Ishikawa (cell line): ENCODE data around the gene ZSWIM4.

Source experiments
- CEBPB ChIP-seq: IDR thresholded peaks from 2 replicates; pipeline ENCODE4 v1.6.1; 2012
- CREB1 ChIP-seq: IDR thresholded peaks from 2 replicates; pipeline ENCODE4 v1.6.1; 2012; ENCODE audit warnings: low read depth
- EGR1 ChIP-seq: IDR thresholded peaks from 2 replicates; pipeline ENCODE4 v1.6.1; 2012
- EP300 ChIP-seq: IDR thresholded peaks from 2 replicates; pipeline ENCODE4 v1.6.1; 2012; ENCODE audit warnings: borderline replicate concordance
- FOXM1 ChIP-seq: IDR thresholded peaks from 2 replicates; pipeline ENCODE4 v1.6.1; 2012; ENCODE audit warnings: low read depth, borderline replicate concordance
- NFIC ChIP-seq: IDR thresholded peaks from 2 replicates; pipeline ENCODE4 v1.6.1; 2012
- RAD21 ChIP-seq: IDR thresholded peaks from 2 replicates; pipeline ENCODE4 v1.6.1; 2012; ENCODE audit warnings: low read depth
- TAF1 ChIP-seq: IDR thresholded peaks from 2 replicates; pipeline ENCODE4 v1.6.1; 2012; ENCODE audit warnings: low read depth, mild to moderate bottlenecking
- TCF12 ChIP-seq: IDR thresholded peaks from 2 replicates; pipeline ENCODE4 v1.6.1; 2012; ENCODE audit warnings: low read depth
- TEAD4 ChIP-seq: IDR thresholded peaks from 2 replicates; pipeline ENCODE4 v1.6.1; 2012
- YY1 ChIP-seq: IDR thresholded peaks from 2 replicates; pipeline ENCODE4 v1.6.1; 2012; ENCODE audit warnings: low read depth
- ZBTB7A ChIP-seq: IDR thresholded peaks from 2 replicates; pipeline ENCODE4 v1.6.1; 2012; ENCODE audit warnings: low read depth
- TF ChIP-seq, protein P1 (sequence below): IDR thresholded peaks from 2 replicates; pipeline ENCODE4 v1.6.1; 2012
- TF ChIP-seq, protein P2 (sequence below): IDR thresholded peaks from 2 replicates; pipeline ENCODE4 v1.6.1; 2012; ENCODE audit warnings: low read depth, mild to moderate bottlenecking
- TF ChIP-seq, protein P3 (sequence below): IDR thresholded peaks from 2 replicates; pipeline ENCODE4 v1.6.1; 2012

The ZSWIM4 gene

DNA sequence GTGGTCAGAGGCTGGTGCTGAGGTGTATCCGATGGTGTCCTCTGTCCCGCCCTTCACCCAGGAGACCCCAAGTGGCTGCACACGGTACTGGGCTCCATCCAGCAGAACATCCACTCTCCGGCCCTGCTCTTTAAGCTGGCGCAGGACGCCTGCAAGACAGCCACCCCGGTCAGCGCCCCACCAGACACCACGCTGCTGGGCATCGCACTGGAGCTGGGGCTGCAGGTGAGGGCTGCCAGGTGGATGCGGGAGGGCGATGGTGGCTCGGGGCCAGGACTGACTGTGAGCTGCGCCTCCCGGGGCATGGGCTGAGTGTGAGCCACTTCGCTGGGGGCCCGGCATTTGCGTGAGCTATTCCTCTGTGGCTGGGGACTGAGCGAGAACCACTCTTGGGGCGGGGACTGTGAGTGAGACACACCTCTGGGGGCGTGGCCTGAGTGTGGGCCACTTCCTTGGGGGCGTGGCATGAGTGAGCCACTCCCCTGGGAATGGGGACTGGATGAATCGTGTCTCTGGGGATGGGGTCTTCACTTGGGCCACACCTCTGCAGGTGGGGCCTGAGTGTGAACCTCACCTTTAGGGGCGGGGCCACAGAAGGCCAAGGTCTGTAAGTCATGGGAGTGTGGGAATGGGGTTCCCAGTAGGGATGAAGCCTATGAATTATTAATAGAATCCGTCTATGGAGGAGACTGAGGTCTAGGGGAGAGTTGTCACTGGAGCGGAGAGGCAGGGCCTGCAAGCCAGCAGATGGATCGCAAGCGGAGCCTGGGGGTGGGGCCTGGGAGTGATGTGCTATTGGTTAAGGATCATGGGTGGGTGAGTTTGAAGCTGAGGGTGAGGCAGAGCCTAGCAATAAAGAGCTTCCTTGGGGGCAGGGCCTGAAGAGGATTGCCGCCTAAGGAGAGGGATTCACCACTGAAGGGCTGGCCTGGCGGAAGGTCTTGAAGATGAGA lies 30.5 kb downstream of the ZSWIM4 start:
- TF ChIP-seq TAF1 (no peak), RAD21 (no peak), EP300 (no peak), CREB1 (no peak), YY1 (no peak), ZBTB7A (no peak), TCF12 (no peak), NFIC (no peak), EGR1 (no peak), TEAD4 (no peak), CEBPB (no peak), FOXM1 (no peak)
- TF ChIP-seq, protein P1, sequence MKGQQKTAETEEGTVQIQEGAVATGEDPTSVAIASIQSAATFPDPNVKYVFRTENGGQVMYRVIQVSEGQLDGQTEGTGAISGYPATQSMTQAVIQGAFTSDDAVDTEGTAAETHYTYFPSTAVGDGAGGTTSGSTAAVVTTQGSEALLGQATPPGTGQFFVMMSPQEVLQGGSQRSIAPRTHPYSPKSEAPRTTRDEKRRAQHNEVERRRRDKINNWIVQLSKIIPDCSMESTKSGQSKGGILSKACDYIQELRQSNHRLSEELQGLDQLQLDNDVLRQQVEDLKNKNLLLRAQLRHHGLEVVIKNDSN: no peak
- TF ChIP-seq, protein P2, sequence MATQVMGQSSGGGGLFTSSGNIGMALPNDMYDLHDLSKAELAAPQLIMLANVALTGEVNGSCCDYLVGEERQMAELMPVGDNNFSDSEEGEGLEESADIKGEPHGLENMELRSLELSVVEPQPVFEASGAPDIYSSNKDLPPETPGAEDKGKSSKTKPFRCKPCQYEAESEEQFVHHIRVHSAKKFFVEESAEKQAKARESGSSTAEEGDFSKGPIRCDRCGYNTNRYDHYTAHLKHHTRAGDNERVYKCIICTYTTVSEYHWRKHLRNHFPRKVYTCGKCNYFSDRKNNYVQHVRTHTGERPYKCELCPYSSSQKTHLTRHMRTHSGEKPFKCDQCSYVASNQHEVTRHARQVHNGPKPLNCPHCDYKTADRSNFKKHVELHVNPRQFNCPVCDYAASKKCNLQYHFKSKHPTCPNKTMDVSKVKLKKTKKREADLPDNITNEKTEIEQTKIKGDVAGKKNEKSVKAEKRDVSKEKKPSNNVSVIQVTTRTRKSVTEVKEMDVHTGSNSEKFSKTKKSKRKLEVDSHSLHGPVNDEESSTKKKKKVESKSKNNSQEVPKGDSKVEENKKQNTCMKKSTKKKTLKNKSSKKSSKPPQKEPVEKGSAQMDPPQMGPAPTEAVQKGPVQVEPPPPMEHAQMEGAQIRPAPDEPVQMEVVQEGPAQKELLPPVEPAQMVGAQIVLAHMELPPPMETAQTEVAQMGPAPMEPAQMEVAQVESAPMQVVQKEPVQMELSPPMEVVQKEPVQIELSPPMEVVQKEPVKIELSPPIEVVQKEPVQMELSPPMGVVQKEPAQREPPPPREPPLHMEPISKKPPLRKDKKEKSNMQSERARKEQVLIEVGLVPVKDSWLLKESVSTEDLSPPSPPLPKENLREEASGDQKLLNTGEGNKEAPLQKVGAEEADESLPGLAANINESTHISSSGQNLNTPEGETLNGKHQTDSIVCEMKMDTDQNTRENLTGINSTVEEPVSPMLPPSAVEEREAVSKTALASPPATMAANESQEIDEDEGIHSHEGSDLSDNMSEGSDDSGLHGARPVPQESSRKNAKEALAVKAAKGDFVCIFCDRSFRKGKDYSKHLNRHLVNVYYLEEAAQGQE: no peak
- TF ChIP-seq, protein P3, sequence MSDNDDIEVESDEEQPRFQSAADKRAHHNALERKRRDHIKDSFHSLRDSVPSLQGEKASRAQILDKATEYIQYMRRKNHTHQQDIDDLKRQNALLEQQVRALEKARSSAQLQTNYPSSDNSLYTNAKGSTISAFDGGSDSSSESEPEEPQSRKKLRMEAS: no peak

DNA sequence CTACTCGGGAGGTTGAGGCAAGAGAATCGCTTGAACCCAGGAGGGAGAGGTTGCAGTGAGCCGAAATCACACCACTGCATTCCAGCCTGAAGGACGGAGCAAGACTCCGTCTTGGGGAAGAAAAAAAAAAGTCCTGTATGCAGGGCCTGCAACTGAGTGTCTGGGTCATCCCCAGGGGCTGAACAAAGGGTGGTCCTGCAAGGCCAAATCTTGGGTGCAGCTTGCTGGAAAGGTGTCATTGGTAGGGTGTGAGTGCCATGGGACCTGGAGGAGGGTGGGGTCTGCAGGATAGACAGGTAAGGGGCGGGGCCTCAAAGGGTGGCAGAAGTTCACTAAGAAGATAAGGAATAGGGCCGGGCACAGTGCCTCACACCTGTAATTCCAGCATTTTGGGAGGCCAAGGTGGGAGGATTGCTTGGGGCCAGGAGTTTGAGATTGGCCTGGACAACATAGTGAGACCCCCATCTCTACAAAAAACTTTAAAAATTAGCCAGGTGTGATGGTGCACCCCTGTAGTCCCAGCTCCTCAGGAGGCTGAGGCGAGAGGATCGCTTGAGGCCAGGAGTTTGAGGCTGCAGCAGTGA lies 31.5 kb downstream of the ZSWIM4 start:
- no peak for TF ChIP-seq NFIC
- TF ChIP-seq RAD21: no peak
- no peak for TF ChIP-seq YY1
- TF ChIP-seq EGR1: no peak
- no peak for TF ChIP-seq FOXM1
- TF ChIP-seq, protein P3: no peak
- TF ChIP-seq CEBPB: no peak
- TF ChIP-seq, protein P1: no peak
- TF ChIP-seq TEAD4: no peak
- TF ChIP-seq EP300: no peak
- no peak for TF ChIP-seq CREB1
- TF ChIP-seq ZBTB7A: no peak
- TF ChIP-seq TCF12: no peak
- TF ChIP-seq TAF1: no peak
- TF ChIP-seq, protein P2: no peak

DNA sequence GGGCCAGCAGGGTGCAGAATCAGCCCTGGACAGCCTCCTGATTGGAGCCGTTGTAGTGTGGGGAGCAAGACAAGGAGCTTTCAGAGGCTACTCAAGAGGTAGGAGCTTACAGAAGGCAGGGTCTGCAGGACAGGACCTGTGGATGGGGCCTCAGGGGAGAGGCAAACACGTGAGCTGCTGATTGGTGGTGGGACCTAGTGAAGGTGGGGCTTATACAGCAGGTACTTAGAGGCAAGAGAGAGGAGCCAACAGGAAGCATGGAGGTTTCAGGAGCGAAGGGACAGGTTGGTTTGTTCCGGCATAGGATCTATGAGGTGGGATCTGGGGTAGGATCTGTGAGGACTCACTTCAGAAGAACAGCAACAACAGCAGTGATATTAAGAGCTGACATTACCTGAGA lies 32.4 kb downstream of the ZSWIM4 start:
- no peak for TF ChIP-seq TCF12
- no peak for TF ChIP-seq ZBTB7A
- TF ChIP-seq CEBPB: no peak
- no peak for TF ChIP-seq FOXM1
- TF ChIP-seq TAF1: no peak
- TF ChIP-seq RAD21: no peak

DNA sequence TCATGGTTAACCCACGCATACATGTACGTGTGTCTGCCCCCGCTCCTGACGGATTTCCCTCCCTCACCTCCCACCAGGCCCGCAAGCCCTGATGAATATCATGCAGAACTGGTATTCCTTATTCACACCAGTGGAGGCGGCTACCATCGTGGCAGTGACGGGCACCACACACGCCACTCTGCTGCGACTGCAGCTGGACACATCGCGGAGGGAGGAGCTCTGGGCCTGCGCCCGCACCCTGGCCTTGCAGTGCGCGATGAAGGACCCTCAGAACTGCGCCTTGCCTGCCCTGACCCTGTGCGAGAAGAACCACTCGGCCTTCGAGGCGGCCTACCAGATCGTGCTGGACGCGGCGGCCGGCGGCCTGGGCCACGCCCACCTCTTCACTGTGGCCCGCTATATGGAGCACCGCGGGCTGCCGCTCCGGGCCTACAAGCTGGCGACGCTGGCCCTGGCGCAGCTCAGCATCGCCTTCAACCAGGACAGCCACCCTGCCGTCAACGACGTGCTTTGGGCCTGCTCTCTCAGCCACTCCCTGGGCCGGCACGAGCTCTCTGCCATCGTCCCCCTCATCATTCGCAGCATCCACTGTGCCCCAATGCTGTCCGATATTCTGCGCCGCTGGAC lies 35.0 kb downstream of the ZSWIM4 start:
- TF ChIP-seq ZBTB7A: no peak
- TF ChIP-seq YY1: no peak
- TF ChIP-seq, protein P3: no peak
- TF ChIP-seq TEAD4: no peak
- no peak for TF ChIP-seq CREB1
- TF ChIP-seq, protein P1: no peak
